Activated CD4-positive, alpha-beta T cell treated with anti-CD3 and anti-CD28 coated beads, Interleukin-2, amount 50 U/mL, for 1 hour (primary cell): ENCODE measurements around the gene C16orf54.
A peak's percentile ranks its signal among the peaks of the same experiment; 100 is the strongest.
"Not testable (repeated sequence)": the region's sequence is repeated elsewhere in the genome, so short reads cannot be mapped to it uniquely, and the experiment has no call there.

ENCODE experiments used
- DNase-seq: peaks from one replicate; pipeline ENCODE4 v3.0.0-alpha.2; 2020

C16orf54 gene

DNA sequence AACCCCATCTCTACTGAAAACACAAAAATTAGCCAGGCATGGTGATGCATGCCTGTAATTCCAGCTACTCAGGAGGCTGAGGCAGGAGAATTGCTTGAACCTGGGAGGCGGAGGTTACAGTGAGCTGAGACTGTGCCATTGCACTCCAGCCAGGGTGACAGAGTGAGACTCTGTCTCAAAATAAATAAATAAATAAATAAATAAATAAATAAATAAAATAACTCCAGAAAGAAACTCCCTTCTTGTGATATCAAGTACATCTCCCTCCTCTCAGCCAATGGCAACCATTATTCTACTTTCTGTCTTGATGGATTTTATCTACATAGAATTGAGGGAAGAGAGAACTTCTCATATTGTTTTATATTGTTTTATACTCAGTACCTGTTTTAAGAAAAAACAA is 38.6 kb downstream of the C16orf54 start:
- not testable (repeated sequence) for DNase-seq

DNA sequence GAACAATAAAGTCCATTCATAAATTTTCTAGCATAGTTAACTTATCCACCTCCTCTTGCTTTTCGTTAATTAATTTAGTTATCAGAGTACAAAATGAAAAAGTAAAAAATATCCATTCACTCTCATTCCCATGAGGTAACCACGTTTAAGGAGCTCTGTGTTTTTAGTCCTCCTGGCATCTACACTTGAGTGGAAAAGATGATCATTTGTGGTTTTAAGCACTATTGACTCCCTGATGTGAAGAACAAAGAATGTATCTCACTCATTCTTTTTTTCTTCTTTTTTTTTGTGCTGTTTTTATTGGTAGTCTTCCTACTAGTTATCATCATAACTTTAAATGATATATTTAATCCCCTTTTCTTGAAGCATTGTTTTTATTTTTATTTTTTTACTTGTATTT is 40.8 kb downstream of the C16orf54 start:
- DNase-seq = no peak

GRCh38 chr16:29702269-29702668 is 43.5 kb downstream of the C16orf54 start:
- DNase-seq = peak; percentile 17

GRCh38 chr16:29701214-29701555 is 44.6 kb downstream of the C16orf54 start:
- DNase-seq = no peak

- DNase-seq = peak; percentile 72
Observed at GRCh38 chr16:29700253-29700987, 45.4 kb downstream of the C16orf54 start.

- no peak for DNase-seq
Observed at GRCh38 chr16:29699324-29700219, 46.2 kb downstream of the C16orf54 start.

- DNase-seq = no peak
Observed at GRCh38 chr16:29698484-29699323, 47.1 kb downstream of the C16orf54 start.

DNA sequence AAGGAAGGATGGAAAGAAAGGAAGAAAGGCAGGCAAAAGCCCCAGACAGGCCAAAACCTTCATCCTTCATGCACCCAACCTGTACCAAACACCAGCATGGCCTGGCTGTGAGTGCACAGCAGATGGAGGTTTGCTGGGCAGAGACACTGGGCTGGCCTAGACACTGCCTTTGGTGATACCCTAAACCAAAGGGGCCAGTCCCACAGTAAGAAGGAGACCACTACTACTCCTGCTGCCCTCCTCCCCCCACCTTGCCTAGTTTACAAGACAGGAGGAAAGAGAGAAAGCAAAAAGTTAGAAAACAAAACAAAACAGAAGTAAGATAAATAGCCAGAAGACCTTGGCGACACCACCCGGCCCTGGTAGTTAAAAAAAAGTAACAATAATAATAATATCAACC is 47.7 kb downstream of the C16orf54 start:
- no peak for DNase-seq

- DNase-seq = no peak
Observed at GRCh38 chr16:29697391-29697790, 48.4 kb downstream of the C16orf54 start.

GRCh38 chr16:29696881-29697331 is 48.9 kb downstream of the C16orf54 start:
- DNase-seq = no peak

DNA sequence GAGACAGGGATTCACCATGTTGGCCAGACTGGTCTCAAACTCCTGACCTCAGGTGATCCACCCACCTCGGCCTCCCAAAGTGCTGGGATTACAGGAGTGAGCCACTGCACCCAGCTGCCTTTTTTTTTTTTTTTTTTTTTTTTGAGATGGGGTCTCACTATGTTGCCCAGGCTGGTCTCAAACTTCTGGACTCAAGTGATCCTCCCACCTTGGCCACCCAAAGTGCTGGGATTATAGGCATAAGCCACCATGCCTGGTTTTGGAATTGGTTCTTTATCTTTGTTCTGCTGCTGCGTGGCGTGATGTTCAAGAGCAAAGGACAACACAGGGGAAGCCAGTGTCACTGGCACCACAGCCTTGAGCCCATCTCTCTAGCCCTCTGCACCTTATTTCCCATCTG is 50.1 kb downstream of the C16orf54 start:
- not testable (repeated sequence) for DNase-seq

- no peak for DNase-seq
Observed at GRCh38 chr16:29694384-29695195, 51.2 kb downstream of the C16orf54 start.

DNA sequence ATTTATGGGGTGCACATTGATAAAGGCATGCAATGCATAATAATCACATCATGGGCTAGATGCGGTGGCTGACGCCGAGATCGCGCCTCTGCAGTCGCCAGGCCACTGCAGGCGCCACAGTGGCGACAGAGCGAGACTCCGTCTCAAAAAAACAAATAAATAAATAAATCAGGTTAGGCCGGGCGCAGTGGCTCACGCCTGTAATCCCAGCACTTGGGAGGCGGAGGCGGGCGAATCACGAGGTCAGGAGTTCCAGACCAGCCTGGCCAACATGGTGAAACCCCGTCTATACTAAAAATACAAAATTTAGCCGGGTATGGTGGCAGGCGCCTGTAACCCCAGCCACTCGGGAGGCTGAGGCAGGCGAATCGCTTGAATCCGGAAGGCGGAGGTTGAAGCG is 53.2 kb downstream of the C16orf54 start:
- DNase-seq = not testable (repeated sequence)
